Activated CD4-positive, CD25-positive, alpha-beta regulatory T cell treated with anti-CD3 and anti-CD28 coated beads, Interleukin-2, amount 50 U/mL, for 24 hours (primary cell): ENCODE measurements around the gene RLN3.
A peak's percentile ranks its signal among the peaks of the same experiment; 100 is the strongest.
"Not testable (repeated sequence)": the region's sequence is repeated elsewhere in the genome, so short reads cannot be mapped to it uniquely, and the experiment has no call there.

Experiments used
- ATAC-seq, 2 donors: fragments of 150-1000 bp; cut with Tn5 transposase; one replicate each; pipeline ENCODE4 v1.10.0; 2021; ENCODE audit warnings: mild to moderate bottlenecking in 1 of 2, moderate library complexity in 1 of 2

Gene RLN3

DNA sequence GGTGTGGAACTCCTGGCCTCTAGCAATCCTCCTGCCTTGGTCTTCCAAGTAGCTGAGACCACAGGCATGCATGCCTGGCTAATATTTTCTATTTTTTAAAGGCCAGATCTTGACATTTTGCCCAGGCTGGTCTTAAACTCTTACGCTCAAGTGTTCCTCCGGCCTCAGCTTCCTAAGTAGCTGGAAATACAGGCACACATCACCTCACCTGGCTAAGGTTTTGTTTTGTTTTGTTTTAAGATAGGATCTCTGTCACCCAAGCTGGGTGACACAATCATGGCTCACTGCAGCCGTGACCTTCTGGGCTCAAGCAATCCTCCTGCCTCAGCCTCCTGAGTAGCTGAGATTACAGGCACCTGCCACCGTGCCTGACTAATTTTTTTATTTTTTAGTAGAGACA is 5.5 kb upstream of the RLN3 start:
- no peak for ATAC-seq

DNA sequence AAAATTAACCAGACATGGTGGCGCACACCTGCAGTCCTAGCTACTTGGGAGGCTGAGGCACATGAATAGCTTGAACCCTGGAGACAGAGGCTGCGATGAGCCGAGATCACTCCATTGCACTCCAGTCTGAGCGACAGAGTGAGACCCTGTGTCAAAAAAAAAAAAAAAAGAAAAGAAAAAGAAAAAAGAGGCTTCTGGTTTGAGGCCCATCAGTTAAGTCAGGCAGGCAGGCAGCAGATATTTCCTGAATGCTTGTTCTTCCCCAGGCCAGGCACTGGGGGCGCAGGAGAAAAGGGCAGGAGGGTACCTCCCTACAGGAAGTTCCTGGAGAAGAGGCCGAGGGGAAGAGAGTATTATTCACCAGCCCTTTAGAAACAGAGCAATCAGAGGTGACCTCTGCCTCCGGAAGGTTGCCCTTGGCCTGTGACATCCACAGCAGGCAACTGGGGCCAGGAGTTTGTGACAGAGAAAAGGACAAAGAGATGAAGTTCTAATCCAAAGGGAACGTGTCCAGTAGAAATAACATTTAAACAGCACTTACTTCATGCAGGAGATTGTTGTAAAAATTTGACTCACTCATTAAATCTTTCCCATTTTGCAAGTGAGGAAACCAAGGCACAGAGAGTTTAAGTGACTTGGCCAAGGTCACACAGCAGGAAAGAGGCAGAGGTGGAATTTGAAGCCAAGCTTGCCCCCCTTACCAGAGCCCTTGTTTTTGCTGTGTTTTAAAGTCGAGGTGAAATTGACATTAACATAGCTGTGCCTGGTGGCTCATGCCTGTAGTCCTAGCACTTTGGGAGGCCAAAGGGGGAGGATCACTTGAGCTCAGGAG is 4.3 kb upstream of the RLN3 start:
- peak in 1 of 2 donors; percentile 45 for ATAC-seq

DNA sequence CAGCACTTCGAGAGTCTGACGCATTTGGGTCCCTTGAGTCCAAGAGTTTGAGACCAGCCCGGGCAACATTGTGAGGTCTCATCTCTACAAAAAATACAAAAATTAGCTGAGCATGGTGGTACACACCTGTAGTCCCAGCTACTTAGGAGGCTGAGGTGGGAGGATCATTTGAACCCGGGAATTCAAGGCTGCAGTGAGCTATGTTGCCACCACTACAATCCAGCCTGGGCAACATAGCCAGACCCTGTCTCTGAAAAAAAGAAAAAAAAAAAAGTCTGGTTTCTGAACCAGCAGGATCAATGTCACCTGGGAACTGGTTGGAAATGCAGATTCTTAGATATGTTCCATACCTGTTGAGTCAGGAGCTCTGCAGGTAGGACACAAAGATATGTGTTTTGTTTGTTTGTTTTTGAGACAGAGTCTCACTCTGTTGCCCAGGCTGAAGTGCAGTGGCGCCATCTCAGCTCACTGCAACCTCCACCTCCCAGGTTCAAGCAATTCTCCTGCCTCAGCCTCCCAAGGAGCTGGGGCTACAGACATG is 1.2 kb upstream of the RLN3 start:
- not testable (repeated sequence) for ATAC-seq

DNA sequence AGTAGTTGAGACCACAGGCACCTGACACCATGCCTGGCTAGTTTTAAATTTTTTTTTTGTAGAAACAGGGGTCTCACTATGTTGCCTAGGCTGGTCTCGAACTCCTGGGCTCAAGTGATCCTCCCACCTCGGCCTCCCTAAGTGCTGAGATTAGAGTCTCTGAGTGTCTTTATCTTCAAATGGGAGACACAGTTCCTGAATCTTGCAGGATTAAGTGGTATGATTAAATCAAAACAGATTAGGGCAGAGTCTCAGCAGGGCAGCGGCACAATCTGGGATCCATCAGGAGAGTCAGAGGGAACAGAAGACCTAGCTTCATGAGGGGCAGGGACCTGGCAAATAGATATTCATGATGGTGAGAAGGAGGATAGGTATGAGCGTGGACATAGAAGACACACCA is 953 bp downstream of the RLN3 start:
- no peak for ATAC-seq

DNA sequence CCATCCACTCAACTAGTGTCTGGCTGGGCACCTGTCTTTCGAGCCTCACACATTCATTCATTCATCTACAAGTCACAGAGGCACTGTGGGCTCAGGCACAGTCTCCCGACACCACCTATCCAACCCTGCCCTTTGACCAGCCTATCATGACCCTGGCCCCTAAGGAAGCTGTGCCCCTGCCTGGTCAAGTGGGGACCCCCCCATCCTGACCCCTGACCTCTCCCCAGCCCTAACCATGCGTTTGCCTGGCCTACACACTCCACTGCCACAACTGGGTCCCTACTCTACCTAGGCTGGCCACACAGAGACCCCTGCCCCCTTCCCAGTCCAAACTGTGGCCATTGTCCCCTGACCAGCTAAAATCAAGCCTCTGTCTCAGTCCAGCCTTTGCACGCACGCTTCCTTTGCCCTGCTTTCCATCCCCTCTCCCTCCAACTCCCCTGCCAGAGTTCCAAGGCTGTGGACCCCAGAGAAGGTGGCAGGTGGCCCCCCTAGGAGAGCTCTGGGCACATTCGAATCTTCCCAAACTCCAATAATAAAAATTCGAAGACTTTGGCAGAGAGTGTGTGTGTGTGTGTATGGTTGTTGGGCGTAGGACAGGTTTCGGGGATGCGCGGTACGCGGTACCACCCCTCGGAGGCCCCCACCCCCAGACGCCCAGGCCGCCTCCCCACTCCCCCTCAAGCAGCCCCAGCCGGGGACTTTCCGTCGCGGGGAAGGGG is 3.2 kb downstream of the RLN3 start:
- no peak for ATAC-seq

DNA sequence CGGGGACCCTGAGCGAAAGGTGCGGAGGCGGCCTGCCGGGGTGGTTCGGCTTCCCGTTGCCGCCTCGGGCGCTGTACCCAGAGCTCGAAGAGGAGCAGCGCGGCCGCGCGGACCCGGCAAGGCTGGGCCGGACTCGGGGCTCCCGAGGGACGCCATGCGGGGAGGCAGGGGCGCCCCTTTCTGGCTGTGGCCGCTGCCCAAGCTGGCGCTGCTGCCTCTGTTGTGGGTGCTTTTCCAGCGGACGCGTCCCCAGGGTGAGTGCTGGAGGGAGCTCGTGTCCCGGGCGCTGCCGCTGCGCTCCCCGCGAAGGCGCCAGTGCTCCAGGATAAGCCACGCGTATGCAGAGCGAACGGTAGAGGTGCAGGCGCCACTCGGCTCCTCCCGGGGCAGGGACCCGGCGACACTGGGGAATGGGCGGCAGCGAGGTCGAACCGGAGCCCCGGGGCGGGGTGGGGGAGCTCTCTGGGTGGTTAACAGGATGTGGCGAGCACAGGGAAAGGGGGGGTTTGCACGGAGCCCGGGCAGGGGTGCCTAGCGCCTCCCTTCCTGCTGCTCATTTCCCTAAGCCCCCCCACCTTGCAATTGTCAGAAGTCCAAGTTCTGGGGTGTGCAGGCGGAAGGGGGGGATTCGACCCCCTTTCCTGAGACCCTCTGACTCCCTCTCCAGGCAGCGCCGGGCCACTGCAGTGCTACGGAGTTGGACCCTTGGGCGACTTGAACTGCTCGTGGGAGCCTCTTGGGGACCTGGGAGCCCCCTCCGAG is 4.0 kb downstream of the RLN3 start, which contains the start of gene IL27RA:
Gene IL27RA (plus strand): TSS at position 44 of the 762 bp plus-strand sequence. CDS start 111 bp downstream, at position 155.
- peak; percentile 82 for ATAC-seq

DNA sequence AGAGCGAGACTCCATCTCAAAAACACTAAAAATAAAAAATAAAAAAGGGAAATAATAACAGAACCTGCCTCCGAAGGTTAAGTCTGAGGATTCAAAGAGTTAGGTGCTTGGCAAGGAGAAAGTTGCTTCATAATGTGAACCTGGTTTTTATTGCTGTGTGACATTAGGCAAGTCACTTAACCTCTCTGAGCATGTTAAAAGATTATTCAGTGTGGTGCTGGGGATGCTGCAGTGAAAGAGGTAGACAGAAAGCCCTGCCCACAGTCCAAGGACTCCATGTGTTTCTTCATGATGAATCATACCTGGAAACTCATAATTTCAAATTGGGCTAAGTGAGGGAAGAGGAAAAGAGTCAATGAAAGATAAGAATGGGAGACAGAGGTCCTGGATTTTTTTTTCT is 6.0 kb downstream of the RLN3 start:
- ATAC-seq = no peak

DNA sequence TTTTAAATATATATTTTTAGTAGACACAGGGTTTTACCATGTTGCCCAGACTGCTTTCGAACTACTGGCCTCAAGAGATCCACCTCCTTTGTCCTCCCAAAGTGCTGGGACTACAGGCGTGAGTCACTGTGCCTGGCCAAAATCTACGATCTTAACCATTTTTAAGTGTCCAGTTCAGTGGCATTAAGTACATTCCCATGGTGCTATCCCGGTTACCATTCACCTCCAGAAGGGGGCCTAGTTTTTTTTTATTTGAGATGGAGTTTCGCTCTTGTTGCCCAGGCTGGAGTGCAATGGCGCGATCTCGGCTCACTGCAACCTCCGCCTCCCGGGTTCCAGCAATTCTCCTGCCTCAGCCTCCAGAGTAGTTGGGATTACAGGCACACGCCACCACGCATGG is 7.2 kb downstream of the RLN3 start:
- not testable (repeated sequence) for ATAC-seq

DNA sequence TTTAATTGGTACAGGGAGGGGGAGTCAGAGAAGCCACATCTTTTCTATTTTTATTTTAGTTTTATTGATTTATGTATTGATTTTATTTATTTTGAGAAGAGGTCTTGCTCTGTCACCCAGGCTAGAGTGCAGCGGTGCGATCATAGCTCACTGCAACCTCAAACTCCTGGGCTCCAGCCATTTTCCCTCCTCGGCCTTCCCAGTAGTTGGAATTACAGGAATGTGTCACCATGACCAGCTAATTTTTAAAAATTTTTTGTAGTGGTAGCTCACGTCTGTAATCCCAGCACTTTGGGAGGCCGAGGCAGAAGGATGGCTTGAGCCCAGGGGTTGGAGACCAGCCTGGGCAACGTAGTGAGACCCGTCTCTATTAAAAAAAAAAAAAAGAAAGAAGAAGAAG is 7.8 kb downstream of the RLN3 start:
- ATAC-seq = no peak

DNA sequence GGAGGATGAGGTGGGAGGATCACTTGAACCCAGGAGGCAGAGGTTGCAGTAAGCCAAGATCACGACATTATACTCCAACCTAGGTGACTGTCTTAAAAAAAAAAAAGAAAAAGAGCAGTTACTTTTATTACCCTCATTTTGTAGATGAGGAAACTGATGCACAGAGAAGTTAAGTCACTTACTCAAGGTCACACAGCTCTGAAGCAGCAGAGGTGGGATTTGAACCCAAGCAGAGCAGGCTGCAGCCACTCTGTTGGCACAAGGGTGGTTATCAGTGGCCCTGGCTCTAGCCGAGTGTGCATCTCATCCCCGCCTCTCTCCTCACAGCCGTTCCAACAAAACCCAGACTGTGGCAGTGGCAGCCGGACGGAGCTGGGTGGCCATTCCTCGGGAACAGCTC is 11.2 kb downstream of the RLN3 start:
- ATAC-seq = no peak

DNA sequence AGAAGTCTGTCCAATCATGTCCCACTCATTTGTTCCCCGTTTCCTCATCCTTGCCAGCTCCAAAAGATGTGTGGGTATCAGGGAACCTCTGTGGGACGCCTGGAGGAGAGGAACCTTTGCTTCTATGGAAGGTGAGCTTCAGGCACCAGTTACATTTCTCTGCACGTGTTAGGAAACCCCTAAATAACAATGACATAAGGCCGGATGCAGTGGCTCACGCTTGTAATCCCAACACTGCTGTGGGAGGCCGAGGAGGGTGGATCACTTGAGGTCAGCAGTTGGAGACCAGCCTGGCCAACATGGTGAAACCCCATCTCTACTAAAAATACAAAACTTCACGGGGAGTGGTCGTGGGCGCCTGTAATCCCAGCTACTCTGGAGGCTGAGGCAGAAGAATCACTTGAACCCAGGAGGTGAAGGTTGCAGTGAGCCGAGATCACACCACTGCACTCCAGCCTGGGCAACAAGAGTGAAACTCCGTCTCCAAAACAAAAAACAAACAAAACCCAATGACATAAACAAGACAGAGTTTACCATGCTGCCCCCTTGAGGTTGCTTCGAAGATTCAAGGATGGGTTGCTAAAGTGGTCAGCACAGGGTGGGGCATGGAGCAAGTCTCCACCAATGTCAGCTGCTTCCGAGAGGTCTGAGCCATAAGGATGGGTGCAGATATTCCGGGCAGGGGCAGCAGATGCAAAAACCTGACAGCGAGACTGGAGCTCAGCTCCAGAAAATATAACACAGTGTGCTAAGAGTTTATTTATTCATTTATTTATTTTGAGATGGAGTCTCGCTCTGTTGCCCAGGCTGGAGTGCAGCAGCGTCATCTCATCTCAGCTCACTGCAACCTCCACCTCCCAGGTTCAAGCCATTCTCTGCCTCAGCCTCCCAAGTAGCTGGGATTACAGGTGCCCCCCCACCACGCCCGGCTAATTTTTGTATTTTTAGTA is 15.0 kb downstream of the RLN3 start:
- peak in 1 of 2 donors; percentile 45 for ATAC-seq

DNA sequence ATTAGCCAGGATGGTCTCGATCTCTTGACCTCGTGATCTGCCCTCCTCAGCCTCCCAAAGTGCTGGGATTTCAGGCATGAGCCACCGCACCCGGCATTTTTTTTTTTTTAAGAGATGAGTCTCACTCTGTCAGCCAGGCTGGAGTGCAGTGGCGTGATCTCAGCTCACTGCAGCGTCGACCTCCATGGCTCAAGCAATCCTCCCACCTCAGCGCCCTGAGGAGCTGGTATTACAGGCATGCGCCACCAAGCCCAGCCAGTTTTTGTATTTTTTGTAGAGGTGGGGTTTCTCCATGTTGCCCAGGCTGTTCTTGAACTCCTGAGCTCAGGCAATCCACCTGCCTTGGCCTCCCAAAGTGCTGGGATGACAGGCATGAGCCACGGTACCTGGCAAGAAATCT is 19.9 kb downstream of the RLN3 start:
- not testable (repeated sequence) for ATAC-seq

DNA sequence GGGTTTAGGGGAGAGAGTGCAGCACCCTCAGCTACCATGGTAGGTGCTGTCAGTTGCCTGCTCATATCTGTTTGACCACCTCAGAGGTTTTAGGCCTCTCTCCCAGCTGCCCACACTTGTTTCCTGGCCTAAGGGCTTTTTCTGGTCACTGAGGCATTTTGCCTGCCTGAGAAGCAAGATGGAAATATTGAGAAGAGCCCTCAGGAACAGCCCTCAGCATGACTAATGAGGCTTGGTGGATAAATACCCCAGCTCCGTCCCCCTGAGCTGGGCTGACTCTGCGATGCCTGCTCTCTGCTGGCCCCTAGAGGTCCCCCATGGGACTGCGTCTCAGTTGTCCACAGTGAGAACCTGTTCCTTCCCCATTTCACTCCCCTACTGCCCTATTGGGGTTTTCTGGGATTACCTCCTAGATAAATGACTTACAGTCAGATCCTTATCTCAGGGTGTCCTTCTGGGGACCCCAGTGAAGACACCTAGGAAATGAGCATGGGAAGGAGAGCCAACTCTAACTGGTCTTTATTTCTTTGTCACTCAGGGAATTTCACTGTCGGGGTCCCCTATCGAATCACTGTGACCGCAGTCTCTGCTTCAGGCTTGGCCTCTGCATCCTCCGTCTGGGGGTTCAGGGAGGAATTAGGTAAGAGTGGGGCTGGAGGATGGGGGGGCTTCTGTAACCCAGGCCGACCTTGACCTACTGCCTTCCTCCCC is 20.6 kb downstream of the RLN3 start:
- peak; percentile 84 to 89 for ATAC-seq

DNA sequence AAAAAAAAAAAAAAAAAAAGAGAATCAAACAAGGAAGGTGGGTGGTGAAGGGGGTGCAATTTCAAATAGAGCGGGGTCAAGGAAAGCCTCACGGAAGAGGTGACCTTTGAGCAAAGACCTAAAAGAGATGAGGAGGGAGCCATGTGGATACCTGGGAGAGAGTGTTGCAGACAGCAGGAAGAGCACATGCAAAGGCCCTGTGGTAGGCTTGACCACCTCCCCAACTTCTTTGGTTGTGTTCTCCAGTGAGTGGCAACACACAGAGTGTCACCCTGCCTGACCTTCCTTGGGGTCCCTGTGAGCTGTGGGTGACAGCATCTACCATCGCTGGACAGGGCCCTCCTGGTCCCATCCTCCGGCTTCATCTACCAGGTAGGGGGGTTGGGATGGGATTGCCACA is 22.6 kb downstream of the RLN3 start:
- ATAC-seq = no peak

DNA sequence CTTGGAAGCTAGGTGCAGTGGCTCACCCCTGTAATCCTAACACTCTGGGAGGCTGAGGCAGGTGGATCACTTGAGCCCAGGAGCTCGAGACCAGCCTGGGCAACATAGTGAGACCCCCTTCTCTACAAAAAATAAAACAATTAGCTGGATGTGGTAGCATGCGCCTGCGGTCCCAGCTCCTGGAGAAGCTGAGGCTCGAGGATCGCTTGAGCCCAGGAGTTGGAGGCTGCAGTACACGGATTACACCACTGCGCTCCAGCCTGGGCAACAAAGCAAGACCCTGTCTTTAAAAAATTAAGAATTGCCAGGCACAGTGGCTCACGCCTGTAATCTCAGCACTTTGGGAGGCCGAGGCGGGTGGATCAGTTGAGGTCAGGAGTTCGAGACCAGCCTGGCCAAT is 23.0 kb downstream of the RLN3 start:
- ATAC-seq = not testable (repeated sequence)

DNA sequence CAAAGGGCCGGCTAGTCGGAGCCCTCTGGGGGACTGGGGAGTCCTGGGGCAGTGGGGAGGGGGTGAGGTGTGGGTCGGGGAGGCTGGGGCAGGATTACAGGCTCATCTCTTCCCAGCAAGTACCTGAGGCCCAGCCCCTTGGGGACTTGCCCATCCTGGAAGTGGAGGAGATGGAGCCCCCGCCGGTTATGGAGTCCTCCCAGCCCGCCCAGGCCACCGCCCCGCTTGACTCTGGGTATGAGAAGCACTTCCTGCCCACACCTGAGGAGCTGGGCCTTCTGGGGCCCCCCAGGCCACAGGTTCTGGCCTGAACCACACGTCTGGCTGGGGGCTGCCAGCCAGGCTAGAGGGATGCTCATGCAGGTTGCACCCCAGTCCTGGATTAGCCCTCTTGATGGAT is 24.0 kb downstream of the RLN3 start:
- ATAC-seq = no peak

DNA sequence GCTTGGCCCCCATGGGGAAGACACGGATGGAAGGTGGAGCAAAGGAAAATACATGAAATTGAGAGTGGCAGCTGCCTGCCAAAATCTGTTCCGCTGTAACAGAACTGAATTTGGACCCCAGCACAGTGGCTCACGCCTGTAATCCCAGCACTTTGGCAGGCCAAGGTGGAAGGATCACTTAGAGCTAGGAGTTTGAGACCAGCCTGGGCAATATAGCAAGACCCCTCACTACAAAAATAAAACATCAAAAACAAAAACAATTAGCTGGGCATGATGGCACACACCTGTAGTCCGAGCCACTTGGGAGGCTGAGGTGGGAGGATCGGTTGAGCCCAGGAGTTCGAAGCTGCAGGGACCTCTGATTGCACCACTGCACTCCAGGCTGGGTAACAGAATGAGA is 24.5 kb downstream of the RLN3 start:
- ATAC-seq = no peak

DNA sequence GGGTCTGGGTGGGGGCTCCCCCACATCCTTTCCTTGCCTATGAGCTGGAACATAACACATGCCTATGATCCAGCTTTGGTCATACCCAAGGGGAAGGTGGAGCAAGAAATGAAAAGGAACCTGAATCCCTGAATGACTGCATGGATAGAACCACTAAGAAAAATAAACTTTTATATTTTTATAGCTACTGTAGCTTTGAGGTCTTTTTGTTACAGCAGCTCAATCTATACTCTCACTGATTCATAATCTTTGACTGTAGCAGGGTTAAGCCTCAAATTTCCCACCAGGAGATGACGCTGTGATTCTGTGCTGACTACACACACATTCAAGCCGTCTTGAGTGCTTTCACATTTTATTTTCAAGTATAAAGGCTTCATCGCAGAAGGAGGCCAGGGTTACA is 25.1 kb downstream of the RLN3 start:
- ATAC-seq = no peak

DNA sequence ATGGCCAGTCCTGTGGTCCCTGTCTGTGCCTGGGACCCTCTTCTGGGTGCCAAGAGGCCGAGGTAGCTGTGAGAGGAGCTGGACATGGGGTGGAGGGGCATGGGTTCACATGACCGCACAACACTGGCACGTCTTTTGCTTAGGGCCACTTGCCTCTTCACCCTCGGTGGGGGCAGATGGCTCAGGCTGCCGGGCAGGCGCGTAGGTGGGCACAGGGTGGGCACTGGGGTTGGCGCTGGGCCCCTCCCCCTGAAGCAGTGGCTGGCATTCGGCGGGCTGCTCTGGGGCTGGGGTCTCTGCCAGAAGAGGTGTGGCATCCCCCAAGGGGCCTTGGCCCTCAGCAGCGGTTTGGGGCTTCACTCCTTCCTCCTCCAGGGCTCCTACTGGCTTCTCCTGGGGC is 25.6 kb downstream of the RLN3 start:
- no peak for ATAC-seq

DNA sequence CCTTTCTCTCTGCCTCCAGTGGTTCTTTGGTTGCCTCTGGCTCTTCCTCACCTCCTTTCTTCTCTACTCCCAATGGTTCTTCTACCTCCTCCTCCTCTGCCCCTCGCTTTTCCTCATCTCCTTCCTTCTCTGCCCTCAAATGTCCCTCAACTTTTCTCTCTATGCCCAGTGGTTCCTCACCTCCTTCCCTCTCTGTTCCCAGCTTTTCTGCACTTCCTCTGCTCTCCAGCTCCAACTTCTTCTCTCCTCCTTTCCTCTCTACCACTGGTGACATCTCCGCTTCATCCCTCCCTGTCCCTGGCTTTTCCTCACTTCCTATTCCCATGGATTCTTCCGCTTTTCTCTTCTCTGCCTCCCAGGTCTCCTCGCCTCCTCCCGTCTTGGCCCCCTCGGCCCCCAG is 26.2 kb downstream of the RLN3 start:
- ATAC-seq = no peak

DNA sequence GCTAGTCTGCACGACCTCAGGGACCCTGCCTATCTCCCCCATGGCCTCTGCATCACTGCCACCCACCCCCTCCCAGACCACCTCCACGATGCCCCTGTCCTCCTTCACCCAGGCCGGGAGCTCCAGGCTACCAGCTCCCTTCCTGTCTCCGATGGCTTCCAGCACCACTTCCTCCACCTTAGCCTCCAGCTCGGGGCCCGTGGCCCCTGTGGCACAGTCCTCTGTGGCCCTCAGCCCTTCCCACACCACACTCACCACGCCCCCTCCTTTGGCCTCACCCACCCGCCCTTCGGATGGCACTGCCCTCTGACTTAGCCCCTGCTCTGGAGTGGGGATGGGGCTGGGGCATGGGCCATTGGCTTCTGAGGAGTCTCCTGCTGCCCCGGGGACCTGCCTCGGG is 26.8 kb downstream of the RLN3 start:
- peak in 1 of 2 donors; percentile 19 for ATAC-seq
